Loucy (cell line): ENCODE measurements around the gene KRT24.
"Not testable (repeated sequence)": the region's sequence is repeated elsewhere in the genome, so short reads cannot be mapped to it uniquely, and the experiment has no call there.

Source experiments
- H2AFZ ChIP-seq: fragments of 200-600 bp; sonication (generic); 2 replicates; pipeline ENCODE4 v1.6.0; 2016; ENCODE audit warnings: antibody characterized with exemption, mild to moderate bottlenecking, low read length, moderate library complexity
- H3F3A ChIP-seq: fragments of 200-600 bp; 2 replicates; pipeline ENCODE4 v1.6.0; 2016; ENCODE audit warnings: antibody characterized with exemption, low read depth, mild to moderate bottlenecking
- H3K27me3 ChIP-seq: fragments of 200-600 bp; sonication (generic); 2 replicates; pipeline ENCODE4 v1.6.1; 2014; ENCODE audit warnings: low read length, mild to moderate bottlenecking; ENCODE audit not compliant: insufficient read depth, poor library complexity, severe bottlenecking
- H3K36me3 ChIP-seq: fragments of 200-600 bp; sonication (generic); 2 replicates; pipeline ENCODE4 v1.6.1; 2016; ENCODE audit warnings: low read length; ENCODE audit not compliant: insufficient read depth
- H3K4me1 ChIP-seq: fragments of 200-600 bp; sonication (generic); 2 replicates; pipeline ENCODE4 v1.5.1; 2014; ENCODE audit warnings: low read length, mild to moderate bottlenecking; ENCODE audit not compliant: insufficient read depth, poor library complexity, severe bottlenecking
- H3K4me2 ChIP-seq: fragments of 200-600 bp; sonication (generic); 2 replicates; pipeline ENCODE4 v1.6.0; 2014; ENCODE audit warnings: antibody characterized with exemption, low read length, low read depth, mild to moderate bottlenecking; ENCODE audit not compliant: poor library complexity, severe bottlenecking
- H3K4me3 ChIP-seq: fragments of 200-600 bp; sonication (generic); 2 replicates; pipeline ENCODE4 v1.5.1; 2014; ENCODE audit warnings: low read length, mild to moderate bottlenecking, mixed read lengths; ENCODE audit not compliant: poor library complexity, severe bottlenecking
- H3K79me2 ChIP-seq: fragments of 200-600 bp; sonication (generic); 2 replicates; pipeline ENCODE4 v1.6.1; 2014; ENCODE audit warnings: low read length; ENCODE audit not compliant: insufficient read depth
- H3K9ac ChIP-seq: fragments of 200-600 bp; sonication (generic); 2 replicates; pipeline ENCODE4 v1.6.0; 2014; ENCODE audit warnings: mild to moderate bottlenecking, low read depth, low read length, moderate library complexity; ENCODE audit not compliant: poor library complexity, severe bottlenecking
- H3K9me2 ChIP-seq: fragments of 200-600 bp; sonication (generic); replicated peaks from 2 replicates; pipeline ENCODE4 v1.6.1; 2016; ENCODE audit warnings: low read depth, low read length, mixed read lengths
- H3K9me3 ChIP-seq: fragments of 200-600 bp; sonication (generic); 2 replicates; pipeline ENCODE4 v1.6.1; 2014; ENCODE audit warnings: mild to moderate bottlenecking, antibody characterized with exemption, low read length, low read depth; ENCODE audit not compliant: insufficient read depth
- H4K20me1 ChIP-seq: fragments of 200-600 bp; sonication (generic); 2 replicates; pipeline ENCODE4 v1.6.0; 2014; ENCODE audit warnings: antibody characterized with exemption, low read length, mild to moderate bottlenecking; ENCODE audit not compliant: insufficient read depth, poor library complexity, severe bottlenecking
- CTCF ChIP-seq: fragments of 200-600 bp; sonication (generic); conservative IDR thresholded peaks from 2 replicates; pipeline ENCODE4 v1.5.1; 2014; ENCODE audit warnings: mild to moderate bottlenecking, antibody characterized with exemption, low read length
- EZH2phosphoT487 ChIP-seq: fragments of 200-600 bp; IDR thresholded peaks from 2 replicates; pipeline ENCODE4 v1.6.1; 2018; ENCODE audit warnings: antibody characterized with exemption, mild to moderate bottlenecking, moderate library complexity, borderline replicate concordance

Gene KRT24

GRCh38 chr17:40703652-40704051 lies at the start of gene KRT24:
TSS of gene KRT24 (minus strand) at chr17:40703752. CDS start at chr17:40703693, 59 bp downstream.
- Histone ChIP-seq H2AFZ (no peak within 1 kb of the TSS), H3K36me3 (no peaks in the 10 kb centered on the region), H3K4me3 (no peak within 1 kb of the TSS), H3K4me1 (no peaks in the 10 kb centered on the region), H3F3A (no peaks in the 10 kb centered on the region), H3K4me2 (no peak within 1 kb of the TSS), H4K20me1 (no peaks in the 10 kb centered on the region), H3K27me3 (peaks cover under 1% of the 10 kb centered on the region), H3K9me2 (no peaks in the 10 kb centered on the region), H3K79me2 (no peaks in the 10 kb centered on the region), H3K9ac (no peak within 1 kb of the TSS), H3K9me3 (no peaks in the 10 kb centered on the region)
- TF ChIP-seq CTCF (no peak), EZH2phosphoT487 (no peak)

- Histone ChIP-seq H2AFZ (peak overlapping the region; percentile 23; the same call in 1 of the 2 replicates), H3K4me2 (no peak overlapping the region), H3K4me1 (peaks cover 8% of the 10 kb centered on the region), H3K4me3 (no peak overlapping the region), H3F3A (no peaks in the 10 kb centered on the region), H3K9me3 (no peaks in the 10 kb centered on the region), H3K36me3 (no peaks in the 10 kb centered on the region), H3K27me3 (peaks cover 5% of the 10 kb centered on the region), H3K9ac (no peak overlapping the region), H3K79me2 (no peaks in the 10 kb centered on the region), H4K20me1 (no peaks in the 10 kb centered on the region), H3K9me2 (no peaks in the 10 kb centered on the region)
- TF ChIP-seq CTCF (no peak), EZH2phosphoT487 (no peak)
Observed at GRCh38 chr17:40751065-40751464, 47.5 kb upstream of the KRT24 start.

GRCh38 chr17:40750391-40750790 lies 46.8 kb upstream of the KRT24 start:
- Histone ChIP-seq H2AFZ (no peak overlapping the region), H3K4me2 (no peak overlapping the region), H4K20me1 (no peaks in the 10 kb centered on the region), H3F3A (no peaks in the 10 kb centered on the region), H3K4me1 (peaks cover 8% of the 10 kb centered on the region), H3K36me3 (no peaks in the 10 kb centered on the region), H3K9me3 (no peaks in the 10 kb centered on the region), H3K79me2 (no peaks in the 10 kb centered on the region), H3K4me3 (no peak overlapping the region), H3K27me3 (no peaks in the 10 kb centered on the region), H3K9me2 (no peaks in the 10 kb centered on the region), H3K9ac (no peak overlapping the region)
- TF ChIP-seq EZH2phosphoT487 = no peak

GRCh38 chr17:40748666-40749065 lies 45.1 kb upstream of the KRT24 start:
- not testable (repeated sequence) for H3K4me3 ChIP-seq, H3K9ac ChIP-seq, H3K9me2 ChIP-seq, H4K20me1 ChIP-seq, H3F3A ChIP-seq, H3K27me3 ChIP-seq, H3K4me1 ChIP-seq, H3K36me3 ChIP-seq, H3K79me2 ChIP-seq, H3K9me3 ChIP-seq, H3K4me2 ChIP-seq, H2AFZ ChIP-seq
